PC-3 (cell line): ENCODE results near the gene SHCBP1L.

Experiments
- EZH2 ChIP-seq: fragments of 300-600 bp; sonication (generic); IDR thresholded peaks from one replicate; pipeline ENCODE4 v1.6.1; 2017; ENCODE audit warnings: antibody characterized with exemption, mild to moderate bottlenecking, low read length; ENCODE audit not compliant: unreplicated experiment
- EZH2phosphoT487 ChIP-seq: fragments of 300-600 bp; sonication (generic); IDR thresholded peaks from 2 replicates; pipeline ENCODE4 v1.6.1; 2018; ENCODE audit warnings: mild to moderate bottlenecking, antibody characterized with exemption, low read length, borderline replicate concordance
- TF ChIP-seq, protein P1 (sequence below): fragments of 300-600 bp; sonication (generic); conservative IDR thresholded peaks from 2 replicates; pipeline ENCODE4 v1.5.1; 2017; ENCODE audit warnings: antibody characterized with exemption, low read depth, mild to moderate bottlenecking, low read length

DNA sequence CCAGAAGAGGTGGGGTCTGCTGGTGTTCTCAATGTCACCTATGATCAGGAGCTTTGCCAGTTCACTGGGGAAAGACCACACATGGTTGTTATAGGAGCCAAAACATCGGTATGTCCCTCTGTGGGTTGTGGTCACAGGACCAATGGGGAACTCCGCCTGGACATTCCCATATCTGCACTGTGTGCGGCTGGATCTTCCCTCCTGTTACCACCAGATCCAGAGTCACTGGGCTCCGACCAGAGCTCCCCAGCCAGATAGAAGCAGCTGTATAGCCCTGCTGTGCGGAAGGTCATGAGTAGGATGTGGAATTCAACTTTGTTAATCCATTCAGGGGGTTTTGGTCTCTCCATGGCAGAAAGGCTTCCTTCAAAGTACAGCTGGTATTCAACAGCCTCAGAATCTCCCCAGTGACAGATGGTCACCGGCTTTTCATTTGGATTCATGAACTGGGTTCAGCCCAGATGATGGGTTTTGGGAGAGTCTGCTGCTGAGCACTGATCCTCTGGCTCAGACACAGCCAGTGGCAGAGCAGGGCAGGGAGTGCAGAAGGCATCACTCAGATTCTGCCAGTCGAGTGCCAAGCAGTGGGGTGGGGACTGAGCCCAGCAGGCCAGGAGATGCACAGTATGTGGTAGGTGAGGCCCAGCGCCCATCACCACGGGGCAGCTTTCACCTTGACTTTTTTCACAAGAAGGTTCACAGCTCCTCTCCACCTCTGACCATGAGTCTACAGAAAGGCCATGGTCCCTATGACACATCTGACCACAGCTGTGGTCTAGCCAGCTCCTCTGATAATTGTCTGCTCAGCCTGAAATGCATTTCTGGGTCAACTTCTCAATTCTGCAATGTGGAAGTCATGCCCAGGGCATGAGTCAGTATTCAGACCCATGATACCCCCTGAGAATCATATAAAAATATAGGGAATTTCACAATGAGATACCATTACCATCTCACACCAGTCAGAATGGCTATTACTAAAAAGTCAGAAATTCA lies 2.9 kb upstream of the SHCBP1L start:
- TF ChIP-seq, protein P1, sequence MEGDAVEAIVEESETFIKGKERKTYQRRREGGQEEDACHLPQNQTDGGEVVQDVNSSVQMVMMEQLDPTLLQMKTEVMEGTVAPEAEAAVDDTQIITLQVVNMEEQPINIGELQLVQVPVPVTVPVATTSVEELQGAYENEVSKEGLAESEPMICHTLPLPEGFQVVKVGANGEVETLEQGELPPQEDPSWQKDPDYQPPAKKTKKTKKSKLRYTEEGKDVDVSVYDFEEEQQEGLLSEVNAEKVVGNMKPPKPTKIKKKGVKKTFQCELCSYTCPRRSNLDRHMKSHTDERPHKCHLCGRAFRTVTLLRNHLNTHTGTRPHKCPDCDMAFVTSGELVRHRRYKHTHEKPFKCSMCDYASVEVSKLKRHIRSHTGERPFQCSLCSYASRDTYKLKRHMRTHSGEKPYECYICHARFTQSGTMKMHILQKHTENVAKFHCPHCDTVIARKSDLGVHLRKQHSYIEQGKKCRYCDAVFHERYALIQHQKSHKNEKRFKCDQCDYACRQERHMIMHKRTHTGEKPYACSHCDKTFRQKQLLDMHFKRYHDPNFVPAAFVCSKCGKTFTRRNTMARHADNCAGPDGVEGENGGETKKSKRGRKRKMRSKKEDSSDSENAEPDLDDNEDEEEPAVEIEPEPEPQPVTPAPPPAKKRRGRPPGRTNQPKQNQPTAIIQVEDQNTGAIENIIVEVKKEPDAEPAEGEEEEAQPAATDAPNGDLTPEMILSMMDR, result no peak
- TF ChIP-seq EZH2 (no peak), EZH2phosphoT487 (no peak)
